ENCODE data around the gene UBR4. TPM values are rescaled to one million over a fixed set of nuclear protein-coding genes. Genes with fewer than 3 reads are reported as not detected.

Gene UBR4
- total and polyA plus RNA-seq, 2 experiments from 2014 or later: 111 to 230 TPM

DNA sequence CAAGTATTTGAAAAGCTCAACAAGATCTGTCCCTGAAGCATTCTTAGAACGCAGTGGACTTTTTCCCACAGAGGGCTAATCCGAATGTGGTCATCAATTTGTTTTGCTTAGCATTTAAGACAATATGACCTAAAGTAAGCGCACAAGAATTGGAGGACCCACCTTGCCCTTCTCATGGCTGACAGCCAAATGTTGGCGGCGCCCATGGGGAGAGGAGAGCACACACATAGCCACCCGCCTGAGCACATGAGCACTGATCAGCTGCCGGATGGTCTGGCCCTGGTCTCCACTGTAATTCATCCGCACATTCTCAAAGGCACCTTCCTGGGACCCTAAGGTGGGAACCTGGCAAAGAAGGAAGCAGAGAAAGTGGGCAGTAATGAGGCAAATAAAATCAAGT is 52.4 kb downstream of the UBR4 start (continued):
- TF ChIP-seq, protein P1, sequence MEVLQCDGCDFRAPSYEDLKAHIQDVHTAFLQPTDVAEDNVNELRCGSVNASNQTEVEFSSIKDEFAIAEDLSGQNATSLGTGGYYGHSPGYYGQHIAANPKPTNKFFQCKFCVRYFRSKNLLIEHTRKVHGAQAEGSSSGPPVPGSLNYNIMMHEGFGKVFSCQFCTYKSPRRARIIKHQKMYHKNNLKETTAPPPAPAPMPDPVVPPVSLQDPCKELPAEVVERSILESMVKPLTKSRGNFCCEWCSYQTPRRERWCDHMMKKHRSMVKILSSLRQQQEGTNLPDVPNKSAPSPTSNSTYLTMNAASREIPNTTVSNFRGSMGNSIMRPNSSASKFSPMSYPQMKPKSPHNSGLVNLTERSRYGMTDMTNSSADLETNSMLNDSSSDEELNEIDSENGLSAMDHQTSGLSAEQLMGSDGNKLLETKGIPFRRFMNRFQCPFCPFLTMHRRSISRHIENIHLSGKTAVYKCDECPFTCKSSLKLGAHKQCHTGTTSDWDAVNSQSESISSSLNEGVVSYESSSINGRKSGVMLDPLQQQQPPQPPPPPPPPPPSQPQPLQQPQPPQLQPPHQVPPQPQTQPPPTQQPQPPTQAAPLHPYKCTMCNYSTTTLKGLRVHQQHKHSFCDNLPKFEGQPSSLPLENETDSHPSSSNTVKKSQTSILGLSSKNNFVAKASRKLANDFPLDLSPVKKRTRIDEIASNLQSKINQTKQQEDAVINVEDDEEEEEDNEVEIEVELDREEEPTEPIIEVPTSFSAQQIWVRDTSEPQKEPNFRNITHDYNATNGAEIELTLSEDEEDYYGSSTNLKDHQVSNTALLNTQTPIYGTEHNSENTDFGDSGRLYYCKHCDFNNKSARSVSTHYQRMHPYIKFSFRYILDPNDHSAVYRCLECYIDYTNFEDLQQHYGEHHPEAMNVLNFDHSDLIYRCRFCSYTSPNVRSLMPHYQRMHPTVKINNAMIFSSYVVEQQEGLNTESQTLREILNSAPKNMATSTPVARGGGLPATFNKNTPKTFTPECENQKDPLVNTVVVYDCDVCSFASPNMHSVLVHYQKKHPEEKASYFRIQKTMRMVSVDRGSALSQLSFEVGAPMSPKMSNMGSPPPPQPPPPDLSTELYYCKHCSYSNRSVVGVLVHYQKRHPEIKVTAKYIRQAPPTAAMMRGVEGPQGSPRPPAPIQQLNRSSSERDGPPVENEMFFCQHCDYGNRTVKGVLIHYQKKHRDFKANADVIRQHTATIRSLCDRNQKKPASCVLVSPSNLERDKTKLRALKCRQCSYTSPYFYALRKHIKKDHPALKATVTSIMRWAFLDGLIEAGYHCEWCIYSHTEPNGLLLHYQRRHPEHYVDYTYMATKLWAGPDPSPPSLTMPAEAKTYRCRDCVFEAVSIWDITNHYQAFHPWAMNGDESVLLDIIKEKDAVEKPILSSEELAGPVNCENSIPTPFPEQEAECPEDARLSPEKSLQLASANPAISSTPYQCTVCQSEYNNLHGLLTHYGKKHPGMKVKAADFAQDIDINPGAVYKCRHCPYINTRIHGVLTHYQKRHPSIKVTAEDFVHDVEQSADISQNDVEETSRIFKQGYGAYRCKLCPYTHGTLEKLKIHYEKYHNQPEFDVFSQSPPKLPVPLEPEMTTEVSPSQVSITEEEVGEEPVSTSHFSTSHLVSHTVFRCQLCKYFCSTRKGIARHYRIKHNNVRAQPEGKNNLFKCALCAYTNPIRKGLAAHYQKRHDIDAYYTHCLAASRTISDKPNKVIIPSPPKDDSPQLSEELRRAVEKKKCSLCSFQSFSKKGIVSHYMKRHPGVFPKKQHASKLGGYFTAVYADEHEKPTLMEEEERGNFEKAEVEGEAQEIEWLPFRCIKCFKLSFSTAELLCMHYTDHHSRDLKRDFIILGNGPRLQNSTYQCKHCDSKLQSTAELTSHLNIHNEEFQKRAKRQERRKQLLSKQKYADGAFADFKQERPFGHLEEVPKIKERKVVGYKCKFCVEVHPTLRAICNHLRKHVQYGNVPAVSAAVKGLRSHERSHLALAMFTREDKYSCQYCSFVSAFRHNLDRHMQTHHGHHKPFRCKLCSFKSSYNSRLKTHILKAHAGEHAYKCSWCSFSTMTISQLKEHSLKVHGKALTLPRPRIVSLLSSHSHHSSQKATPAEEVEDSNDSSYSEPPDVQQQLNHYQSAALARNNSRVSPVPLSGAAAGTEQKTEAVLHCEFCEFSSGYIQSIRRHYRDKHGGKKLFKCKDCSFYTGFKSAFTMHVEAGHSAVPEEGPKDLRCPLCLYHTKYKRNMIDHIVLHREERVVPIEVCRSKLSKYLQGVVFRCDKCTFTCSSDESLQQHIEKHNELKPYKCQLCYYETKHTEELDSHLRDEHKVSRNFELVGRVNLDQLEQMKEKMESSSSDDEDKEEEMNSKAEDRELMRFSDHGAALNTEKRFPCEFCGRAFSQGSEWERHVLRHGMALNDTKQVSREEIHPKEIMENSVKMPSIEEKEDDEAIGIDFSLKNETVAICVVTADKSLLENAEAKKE (CRISPR knock-in tag; IDR thresholded peaks at IDR 0.05): no peak
- TF ChIP-seq NANOG (IDR thresholded peaks at IDR 0.05; ENCODE audit: borderline replicate concordance): no peak

DNA sequence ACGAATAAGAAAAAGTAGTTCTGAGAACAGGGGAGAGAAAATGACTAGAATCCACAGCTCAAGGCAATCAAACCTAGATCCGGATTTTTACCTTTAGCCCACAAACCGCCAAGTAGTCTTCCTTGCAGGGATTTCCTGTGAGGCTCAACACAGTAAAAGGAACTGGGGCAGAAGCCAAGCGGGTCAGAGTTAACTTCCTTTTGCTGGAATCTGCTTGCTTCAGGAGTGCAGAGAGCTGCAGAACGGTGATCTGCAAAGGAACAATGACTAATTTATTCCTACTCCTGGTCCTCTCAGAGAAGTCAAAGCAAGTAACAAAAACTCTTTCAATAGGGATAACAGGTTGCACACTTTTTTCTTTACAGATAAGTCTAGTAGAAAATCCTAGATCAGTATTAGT is 53.4 kb downstream of the UBR4 start:
- peaks cover 100% of the 10 kb centered on the region for H3K36me3 ChIP-seq (ENCODE audit: insufficient read depth)
- no peaks in the 10 kb centered on the region for H3K9me3 Mint-ChIP-seq
- no peak overlapping the region for H3K27ac Mint-ChIP-seq

More for the DNA sequence above, 53.4 kb downstream of the UBR4 start:
- H3F3A ChIP-seq (replicated peaks; ENCODE audit: low read depth): 0 out of 2 replicates have a peak, but pooled peaks cover 5% of the 10 kb centered on the region
- H3K36me3 Mint-ChIP-seq (ENCODE audit: low read depth): peaks cover 100% of the 10 kb centered on the region
- no peak overlapping the region for H3K4me3 Mint-ChIP-seq
- peaks cover 27% of the 10 kb centered on the region for H4K20me1 ChIP-seq (replicated peaks; ENCODE audit: insufficient read depth)
- H3K27ac ChIP-seq (ENCODE audit: low read depth): no peak overlapping the region
- ATAC-seq (no peak), DNase-seq (ENCODE audit: low spot score) (no peak)
- H3K4me2 ChIP-seq: no peak overlapping the region
- TF ChIP-seq NANOG (IDR thresholded peaks at IDR 0.05; ENCODE audit: borderline replicate concordance) (no peak), CREB1 (CRISPR knock-in tag; IDR thresholded peaks at IDR 0.05; ENCODE audit: low read depth) (no peak), STAT1 (IDR thresholded peaks at IDR 0.05; ENCODE audit: unreplicated experiment) (no peak), POLR2AphosphoS5 (IDR thresholded peaks at IDR 0.05; ENCODE audit: low read depth) (no peak), EZH2 (IDR thresholded peaks at IDR 0.05; ENCODE audit: low read depth, unreplicated experiment) (no peak), ZNF114 (CRISPR knock-in tag; IDR thresholded peaks at IDR 0.05) (no peak), JUNB (IDR thresholded peaks at IDR 0.05; ENCODE audit: unreplicated experiment) (no peak)
- TF ChIP-seq, protein P2, sequence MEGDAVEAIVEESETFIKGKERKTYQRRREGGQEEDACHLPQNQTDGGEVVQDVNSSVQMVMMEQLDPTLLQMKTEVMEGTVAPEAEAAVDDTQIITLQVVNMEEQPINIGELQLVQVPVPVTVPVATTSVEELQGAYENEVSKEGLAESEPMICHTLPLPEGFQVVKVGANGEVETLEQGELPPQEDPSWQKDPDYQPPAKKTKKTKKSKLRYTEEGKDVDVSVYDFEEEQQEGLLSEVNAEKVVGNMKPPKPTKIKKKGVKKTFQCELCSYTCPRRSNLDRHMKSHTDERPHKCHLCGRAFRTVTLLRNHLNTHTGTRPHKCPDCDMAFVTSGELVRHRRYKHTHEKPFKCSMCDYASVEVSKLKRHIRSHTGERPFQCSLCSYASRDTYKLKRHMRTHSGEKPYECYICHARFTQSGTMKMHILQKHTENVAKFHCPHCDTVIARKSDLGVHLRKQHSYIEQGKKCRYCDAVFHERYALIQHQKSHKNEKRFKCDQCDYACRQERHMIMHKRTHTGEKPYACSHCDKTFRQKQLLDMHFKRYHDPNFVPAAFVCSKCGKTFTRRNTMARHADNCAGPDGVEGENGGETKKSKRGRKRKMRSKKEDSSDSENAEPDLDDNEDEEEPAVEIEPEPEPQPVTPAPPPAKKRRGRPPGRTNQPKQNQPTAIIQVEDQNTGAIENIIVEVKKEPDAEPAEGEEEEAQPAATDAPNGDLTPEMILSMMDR (conservative IDR thresholded peaks at IDR 0.05; ENCODE audit: low read depth in 2 of 2): no peak
- TF ChIP-seq, protein P3, sequence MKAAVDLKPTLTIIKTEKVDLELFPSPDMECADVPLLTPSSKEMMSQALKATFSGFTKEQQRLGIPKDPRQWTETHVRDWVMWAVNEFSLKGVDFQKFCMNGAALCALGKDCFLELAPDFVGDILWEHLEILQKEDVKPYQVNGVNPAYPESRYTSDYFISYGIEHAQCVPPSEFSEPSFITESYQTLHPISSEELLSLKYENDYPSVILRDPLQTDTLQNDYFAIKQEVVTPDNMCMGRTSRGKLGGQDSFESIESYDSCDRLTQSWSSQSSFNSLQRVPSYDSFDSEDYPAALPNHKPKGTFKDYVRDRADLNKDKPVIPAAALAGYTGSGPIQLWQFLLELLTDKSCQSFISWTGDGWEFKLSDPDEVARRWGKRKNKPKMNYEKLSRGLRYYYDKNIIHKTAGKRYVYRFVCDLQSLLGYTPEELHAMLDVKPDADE (IDR thresholded peaks at IDR 0.05): no peak
- H3K27me3 Mint-ChIP-seq (ENCODE audit: insufficient read depth, low read depth, poor library complexity): peaks cover 2% of the 10 kb centered on the region
- peaks cover 2% of the 10 kb centered on the region; the same call in 1 of the 2 replicates for H3K79me2 ChIP-seq (replicated peaks; ENCODE audit: insufficient read depth)
- H3K27me3 ChIP-seq (ENCODE audit: insufficient read depth): no peaks in the 10 kb centered on the region
- no peak overlapping the region for H3K4me3 ChIP-seq
- H3K9me2 ChIP-seq (ENCODE audit: insufficient read depth): no peaks in the 10 kb centered on the region
- H2AFZ ChIP-seq: no peak overlapping the region
- H3K4me1 Mint-ChIP-seq: no peaks in the 10 kb centered on the region
- no peaks in the 10 kb centered on the region for H3K4me1 ChIP-seq (ENCODE audit: insufficient read depth)

Measured in GM23338 (cell line).